PC-9 (cell line): Measurements from ENCODE around the gene TNFRSF12A.

ENCODE experiments used
- CTCF ChIP-seq: fragments of 200-600 bp; sonication (generic); conservative IDR thresholded peaks from 2 replicates; pipeline ENCODE4 v1.6.1; 2017; ENCODE audit warnings: mixed run types, antibody characterized with exemption, mild to moderate bottlenecking, moderate library complexity
- EZH2 ChIP-seq: fragments of 200-600 bp; sonication (generic); IDR thresholded peaks from 2 replicates; pipeline ENCODE4 v1.8.0; 2017; ENCODE audit warnings: antibody characterized with exemption, low read depth

GRCh38 chr16:3022208-3022683, 2.1 kb downstream of the TNFRSF12A start:
- TF ChIP-seq CTCF (no peak), EZH2 (no peak)
